ENCODE results near the gene APBB2. TPM values are rescaled to one million over a fixed set of nuclear protein-coding genes. Genes with fewer than 3 reads are reported as not detected.

Gene APBB2
- total and polyA plus RNA-seq, 4 donors = 4.8 to 31.5 (median 11.2) TPM

DNA sequence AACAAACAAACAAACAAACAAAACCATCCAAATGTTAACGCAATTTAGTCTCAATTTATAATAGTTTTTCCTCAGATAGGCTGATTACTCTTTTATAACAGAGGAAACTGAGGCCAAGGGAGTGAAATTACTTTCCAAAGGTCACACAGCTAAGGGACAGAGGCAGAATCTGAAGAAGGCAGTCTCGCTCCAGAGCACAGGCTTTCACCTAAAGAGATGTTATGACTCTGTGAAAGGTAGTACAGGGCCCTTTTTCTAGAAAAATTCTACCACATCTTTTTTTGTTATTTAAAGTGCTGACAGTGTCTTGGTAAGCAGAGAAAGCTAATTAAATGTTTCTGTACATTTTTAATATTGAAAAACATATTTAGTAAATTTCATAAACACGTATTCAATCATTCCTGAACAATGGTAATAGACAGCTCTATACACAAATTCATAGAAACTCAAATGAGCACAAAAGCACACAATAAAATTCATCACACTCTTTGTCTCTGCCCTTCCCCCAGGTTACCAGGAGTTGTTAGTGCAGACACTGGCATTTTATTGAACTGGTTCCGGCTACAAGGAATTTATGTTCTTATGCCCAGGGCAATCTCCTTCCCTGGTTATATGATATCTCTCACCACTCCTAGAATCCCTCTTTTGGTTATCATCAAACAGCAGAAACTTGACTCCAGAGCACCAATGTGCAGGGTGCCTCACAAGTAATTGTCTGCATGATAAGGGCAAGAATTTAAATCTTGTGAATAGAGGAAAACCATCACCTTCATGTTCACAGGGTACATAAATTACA, 7.7 kb upstream of the APBB2 start:
- no peaks in the 10 kb centered on the region for H3K9me3 ChIP-seq (ENCODE audit: control insufficient read depth in 4 of 4, low read length in 3 of 4)
- no peak for DNase-seq (ENCODE audit: low spot score)
- H3K4me1 ChIP-seq (ENCODE audit: control insufficient read depth in 4 of 4, insufficient read depth in 4 of 4, low read length in 3 of 4) = no peaks in the 10 kb centered on the region
- H3K4me3 ChIP-seq (ENCODE audit: low read depth in 1 of 3, low read length in 3 of 3) = no peak overlapping the region
- H3K27me3 ChIP-seq (ENCODE audit: control insufficient read depth in 4 of 4, insufficient read depth in 4 of 4, low read length in 3 of 4) = no peaks in the 10 kb centered on the region
- H3K9ac ChIP-seq (ENCODE audit: low read depth in 1 of 2, low read length in 2 of 2) = no peak overlapping the region
- no peaks in the 10 kb centered on the region for H3K36me3 ChIP-seq (ENCODE audit: control insufficient read depth in 4 of 4, insufficient read depth in 3 of 4, low read depth in 1 of 4, low read length in 3 of 4)
- no peak for TF ChIP-seq RXRA (IDR thresholded peaks at IDR 0.05)
- no peak for TF ChIP-seq EGR1 (IDR thresholded peaks at IDR 0.05; ENCODE audit: low read depth in 2 of 2)
- no peak for TF ChIP-seq JUND (IDR thresholded peaks at IDR 0.05)
- TF ChIP-seq NR2F2 (IDR thresholded peaks at IDR 0.05) = no peak
- TF ChIP-seq, protein P1, sequence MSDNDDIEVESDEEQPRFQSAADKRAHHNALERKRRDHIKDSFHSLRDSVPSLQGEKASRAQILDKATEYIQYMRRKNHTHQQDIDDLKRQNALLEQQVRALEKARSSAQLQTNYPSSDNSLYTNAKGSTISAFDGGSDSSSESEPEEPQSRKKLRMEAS (IDR thresholded peaks at IDR 0.05) = no peak
- no peak for TF ChIP-seq RAD21 (IDR thresholded peaks at IDR 0.05)
- TF ChIP-seq SP1 (IDR thresholded peaks at IDR 0.05) = no peak
- no peak for TF ChIP-seq HNF4A (conservative IDR thresholded peaks at IDR 0.05)
- no peak for TF ChIP-seq YY1 (IDR thresholded peaks at IDR 0.05)
- TF ChIP-seq, protein P2, sequence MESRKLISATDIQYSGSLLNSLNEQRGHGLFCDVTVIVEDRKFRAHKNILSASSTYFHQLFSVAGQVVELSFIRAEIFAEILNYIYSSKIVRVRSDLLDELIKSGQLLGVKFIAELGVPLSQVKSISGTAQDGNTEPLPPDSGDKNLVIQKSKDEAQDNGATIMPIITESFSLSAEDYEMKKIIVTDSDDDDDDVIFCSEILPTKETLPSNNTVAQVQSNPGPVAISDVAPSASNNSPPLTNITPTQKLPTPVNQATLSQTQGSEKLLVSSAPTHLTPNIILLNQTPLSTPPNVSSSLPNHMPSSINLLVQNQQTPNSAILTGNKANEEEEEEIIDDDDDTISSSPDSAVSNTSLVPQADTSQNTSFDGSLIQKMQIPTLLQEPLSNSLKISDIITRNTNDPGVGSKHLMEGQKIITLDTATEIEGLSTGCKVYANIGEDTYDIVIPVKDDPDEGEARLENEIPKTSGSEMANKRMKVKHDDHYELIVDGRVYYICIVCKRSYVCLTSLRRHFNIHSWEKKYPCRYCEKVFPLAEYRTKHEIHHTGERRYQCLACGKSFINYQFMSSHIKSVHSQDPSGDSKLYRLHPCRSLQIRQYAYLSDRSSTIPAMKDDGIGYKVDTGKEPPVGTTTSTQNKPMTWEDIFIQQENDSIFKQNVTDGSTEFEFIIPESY (IDR thresholded peaks at IDR 0.05) = no peak
- no peak for TF ChIP-seq REST (IDR thresholded peaks at IDR 0.05)
- no peak for TF ChIP-seq TAF1 (conservative IDR thresholded peaks at IDR 0.05)
- no peak for TF ChIP-seq GABPA (IDR thresholded peaks at IDR 0.05 in 1 of 2, conservative IDR thresholded peaks at IDR 0.05 in 1 of 2)
- no peak for TF ChIP-seq FOXA1 (IDR thresholded peaks at IDR 0.05)
- TF ChIP-seq, protein P3, sequence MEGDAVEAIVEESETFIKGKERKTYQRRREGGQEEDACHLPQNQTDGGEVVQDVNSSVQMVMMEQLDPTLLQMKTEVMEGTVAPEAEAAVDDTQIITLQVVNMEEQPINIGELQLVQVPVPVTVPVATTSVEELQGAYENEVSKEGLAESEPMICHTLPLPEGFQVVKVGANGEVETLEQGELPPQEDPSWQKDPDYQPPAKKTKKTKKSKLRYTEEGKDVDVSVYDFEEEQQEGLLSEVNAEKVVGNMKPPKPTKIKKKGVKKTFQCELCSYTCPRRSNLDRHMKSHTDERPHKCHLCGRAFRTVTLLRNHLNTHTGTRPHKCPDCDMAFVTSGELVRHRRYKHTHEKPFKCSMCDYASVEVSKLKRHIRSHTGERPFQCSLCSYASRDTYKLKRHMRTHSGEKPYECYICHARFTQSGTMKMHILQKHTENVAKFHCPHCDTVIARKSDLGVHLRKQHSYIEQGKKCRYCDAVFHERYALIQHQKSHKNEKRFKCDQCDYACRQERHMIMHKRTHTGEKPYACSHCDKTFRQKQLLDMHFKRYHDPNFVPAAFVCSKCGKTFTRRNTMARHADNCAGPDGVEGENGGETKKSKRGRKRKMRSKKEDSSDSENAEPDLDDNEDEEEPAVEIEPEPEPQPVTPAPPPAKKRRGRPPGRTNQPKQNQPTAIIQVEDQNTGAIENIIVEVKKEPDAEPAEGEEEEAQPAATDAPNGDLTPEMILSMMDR (IDR thresholded peaks at IDR 0.05; ENCODE audit: low read depth, low read length, missing input control) = no peak
- no peak for TF ChIP-seq FOXA2 (IDR thresholded peaks at IDR 0.05)
- 81% methylated on average over 4 of the region's 4 CpGs for WGBS
- no peak overlapping the region for H3K27ac ChIP-seq (ENCODE audit: low read depth in 1 of 2, low read length in 2 of 2)

All from liver (tissue), 9 donors.